ENCODE measurements around the gene BACH2. TPM values are rescaled to one million over a fixed set of nuclear protein-coding genes. Genes with fewer than 3 reads are reported as not detected.

Gene BACH2
- total RNA-seq, 2 donors from 2014 or later: 0.52 to 1.2 TPM

- Histone ChIP-seq H3K27me3 (no peaks in the 10 kb centered on the region), H3K9me3 (no peaks in the 10 kb centered on the region), H3K4me1 (peaks cover 6% of the 10 kb centered on the region), H3K27ac (no peak overlapping the region), H3K4me3 (no peak overlapping the region), H3K36me3 (no peaks in the 10 kb centered on the region), H3K9ac (ENCODE audit: low read depth in 2 of 2, low read length in 2 of 2) (no peak overlapping the region)
- no peak for DNase-seq
- intact Hi-C loops (cut with DNase I): loop anchor here (10.0 kb wide), 1 partner anchor 211 kb away; no protein-coding TSS in a partner anchor
- TF ChIP-seq CTCF (IDR thresholded peaks at IDR 0.05): no peak
These were observed 120.8 kb downstream of the BACH2 start for GRCh38 chr6:90175627-90176538.

DNA sequence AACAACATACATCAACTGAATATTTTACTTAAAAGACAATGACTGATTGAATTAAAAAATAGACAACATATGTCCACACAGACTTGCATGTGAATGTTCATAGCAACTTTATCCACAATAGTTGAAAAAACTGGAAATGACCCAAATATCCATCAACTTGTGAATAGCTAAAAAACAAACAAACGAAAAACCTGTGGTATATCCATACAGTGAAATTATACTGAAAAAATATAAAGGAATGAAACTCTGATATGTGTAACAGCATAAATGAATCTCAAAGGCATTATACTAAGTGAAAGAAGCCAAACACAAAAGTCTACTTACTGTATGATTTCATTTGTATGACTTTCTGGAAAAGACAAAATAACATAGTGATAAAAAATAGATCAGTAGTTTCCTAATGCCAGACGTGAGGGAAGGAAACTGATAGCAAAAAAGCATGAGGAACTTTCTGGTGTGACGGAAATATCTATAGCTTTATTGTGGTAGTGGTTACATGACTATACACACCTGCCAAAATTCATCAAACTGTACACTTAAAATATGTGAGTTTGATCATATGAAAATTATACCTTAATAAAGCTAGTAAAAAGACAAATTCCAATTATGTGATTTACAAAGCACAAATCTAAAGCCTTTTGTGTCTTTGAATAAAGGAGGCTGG, 123.2 kb downstream of the BACH2 start:
- TF ChIP-seq CTCF (IDR thresholded peaks at IDR 0.05): no peak

GRCh38 chr6:90170601-90171000, 126.0 kb downstream of the BACH2 start:
- no peak for DNase-seq
- Histone ChIP-seq H3K4me3 (no peak overlapping the region), H3K4me1 (no peaks in the 10 kb centered on the region), H3K36me3 (no peaks in the 10 kb centered on the region), H3K9me3 (no peaks in the 10 kb centered on the region), H3K27me3 (no peaks in the 10 kb centered on the region), H3K9ac (ENCODE audit: low read depth in 2 of 2, low read length in 2 of 2) (no peak overlapping the region), H3K27ac (no peak overlapping the region)
- TF ChIP-seq CTCF (IDR thresholded peaks at IDR 0.05): no peak
- intact Hi-C loops (cut with DNase I): loop anchor here (10.0 kb wide), 1 partner anchor 206 kb away; no protein-coding TSS in a partner anchor

More for the DNA sequence above, 123.2 kb downstream of the BACH2 start:
- Histone ChIP-seq H3K9ac (ENCODE audit: low read depth in 2 of 2, low read length in 2 of 2) (no peak overlapping the region), H3K4me1 (no peaks in the 10 kb centered on the region), H3K27ac (no peak overlapping the region), H3K9me3 (no peaks in the 10 kb centered on the region), H3K27me3 (no peaks in the 10 kb centered on the region), H3K36me3 (no peaks in the 10 kb centered on the region), H3K4me3 (no peak overlapping the region)
- no peak for DNase-seq
- intact Hi-C loops (cut with DNase I): loop anchor here (10.0 kb wide), 1 partner anchor 209 kb away; no protein-coding TSS in a partner anchor

- no peak for DNase-seq
- H3K36me3 ChIP-seq: no peaks in the 10 kb centered on the region
- H3K9ac ChIP-seq (ENCODE audit: low read depth in 2 of 2, low read length in 2 of 2): no peak overlapping the region
- no peaks in the 10 kb centered on the region for H3K9me3 ChIP-seq
- intact Hi-C loops (cut with DNase I): no loop called here
- H3K27ac ChIP-seq: no peak overlapping the region
- no peak for TF ChIP-seq CTCF (IDR thresholded peaks at IDR 0.05)
- no peaks in the 10 kb centered on the region for H3K27me3 ChIP-seq
- H3K4me1 ChIP-seq: no peaks in the 10 kb centered on the region
- no peak overlapping the region for H3K4me3 ChIP-seq
These were observed 127.3 kb downstream of the BACH2 start for GRCh38 chr6:90169374-90169773.

GRCh38 chr6:90168693-90169131, 127.9 kb downstream of the BACH2 start:
- Histone ChIP-seq H3K27me3 (no peaks in the 10 kb centered on the region), H3K4me3 (no peak overlapping the region), H3K27ac (no peak overlapping the region), H3K4me1 (no peaks in the 10 kb centered on the region), H3K9me3 (no peaks in the 10 kb centered on the region), H3K9ac (ENCODE audit: low read depth in 2 of 2, low read length in 2 of 2) (no peak overlapping the region), H3K36me3 (no peaks in the 10 kb centered on the region)
- no peak for DNase-seq
- intact Hi-C loops (cut with DNase I): no loop called here
- no peak for TF ChIP-seq CTCF (IDR thresholded peaks at IDR 0.05)
